Kidney epithelial cell (primary cell): ENCODE results near the gene DOCK4. TPM values are rescaled to one million over a fixed set of nuclear protein-coding genes. Genes with fewer than 3 reads are reported as not detected.

Experiments
- DNase-seq: peaks from one replicate; pipeline ENCODE4 v3.0.0-alpha.2; 2010; ENCODE audit warnings: low read depth
- H3K27me3 ChIP-seq: 2 replicates; pipeline ENCODE4 v1.6.0; 2011; ENCODE audit warnings: low read length; ENCODE audit not compliant: control insufficient read depth, insufficient read depth
- H3K36me3 ChIP-seq: 2 replicates; pipeline ENCODE4 v1.5.1; 2011; ENCODE audit warnings: low read length; ENCODE audit not compliant: control insufficient read depth, insufficient read depth
- H3K4me3 ChIP-seq: 2 replicates; pipeline ENCODE4 v1.5.1; 2011; ENCODE audit warnings: low read depth, mild to moderate bottlenecking, control low read depth, low read length
- total RNA-seq: library from RNA; depleted of rRNA; stranded (reverse); fragments of >200 nt; gene quantifications from 2 replicates; pipeline ENCODE4 v1.2.3, GENCODE V29; 2015
- TF ChIP-seq, protein P1 (sequence below): IDR thresholded peaks from 2 replicates; pipeline ENCODE4 v1.5.1; 2011; ENCODE audit warnings: mild to moderate bottlenecking, moderate library complexity, low read length, control low read depth, inconsistent platforms; ENCODE audit not compliant: insufficient read depth, poor library complexity, severe bottlenecking

DOCK4 gene
- total RNA-seq, 1 donor from 2014 or later: 16.8 TPM

DNA sequence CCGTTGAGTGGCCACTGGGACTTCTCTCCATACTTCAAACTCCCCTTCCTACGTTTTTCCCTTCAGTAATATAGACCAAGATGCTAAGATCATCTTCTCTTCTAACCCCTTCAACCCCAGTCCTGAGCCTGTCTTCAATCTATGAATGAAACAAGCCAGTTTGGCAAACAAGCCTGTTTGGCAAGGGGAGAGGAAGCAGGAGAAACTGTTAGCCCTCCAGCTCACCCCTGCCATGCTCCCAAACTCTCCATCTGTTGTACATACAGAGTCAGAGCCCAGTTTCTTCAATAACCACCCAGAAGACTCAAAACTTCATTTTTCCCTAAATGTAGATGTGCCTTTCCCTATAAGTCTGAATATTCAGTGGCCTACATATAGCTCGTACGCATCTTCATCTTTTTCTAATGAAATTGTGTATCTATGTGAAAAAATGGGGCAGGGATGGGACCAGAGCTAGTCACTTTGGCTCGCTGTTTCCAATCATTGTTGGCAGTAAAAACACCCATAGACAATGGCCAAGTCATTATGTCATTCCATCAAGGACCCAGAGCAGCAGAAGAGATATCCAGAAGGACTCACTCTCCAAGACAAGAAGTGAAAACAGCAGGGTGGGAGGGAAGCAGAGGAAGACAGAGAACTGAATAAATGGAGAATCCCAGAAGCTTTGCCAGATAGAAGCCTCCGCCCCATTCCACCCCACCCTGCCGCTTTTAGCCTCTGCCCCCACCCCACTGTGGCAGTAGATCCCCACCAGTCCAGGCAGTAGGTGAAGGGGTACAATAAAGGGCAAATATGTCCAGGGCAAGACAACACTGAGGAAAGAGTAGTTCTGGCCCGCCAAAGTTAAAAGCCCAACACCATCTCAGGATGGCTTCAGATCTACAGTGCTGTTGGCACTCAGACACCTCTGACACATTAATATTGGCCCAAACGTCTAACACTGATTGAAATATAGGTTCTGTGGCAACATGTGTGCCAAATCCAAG, 87.3 kb downstream of the DOCK4 start:
- no peaks in the 10 kb centered on the region for H3K27me3 ChIP-seq
- no peak overlapping the region for H3K4me3 ChIP-seq
- H3K36me3 ChIP-seq: no peaks in the 10 kb centered on the region
- TF ChIP-seq, protein P1, sequence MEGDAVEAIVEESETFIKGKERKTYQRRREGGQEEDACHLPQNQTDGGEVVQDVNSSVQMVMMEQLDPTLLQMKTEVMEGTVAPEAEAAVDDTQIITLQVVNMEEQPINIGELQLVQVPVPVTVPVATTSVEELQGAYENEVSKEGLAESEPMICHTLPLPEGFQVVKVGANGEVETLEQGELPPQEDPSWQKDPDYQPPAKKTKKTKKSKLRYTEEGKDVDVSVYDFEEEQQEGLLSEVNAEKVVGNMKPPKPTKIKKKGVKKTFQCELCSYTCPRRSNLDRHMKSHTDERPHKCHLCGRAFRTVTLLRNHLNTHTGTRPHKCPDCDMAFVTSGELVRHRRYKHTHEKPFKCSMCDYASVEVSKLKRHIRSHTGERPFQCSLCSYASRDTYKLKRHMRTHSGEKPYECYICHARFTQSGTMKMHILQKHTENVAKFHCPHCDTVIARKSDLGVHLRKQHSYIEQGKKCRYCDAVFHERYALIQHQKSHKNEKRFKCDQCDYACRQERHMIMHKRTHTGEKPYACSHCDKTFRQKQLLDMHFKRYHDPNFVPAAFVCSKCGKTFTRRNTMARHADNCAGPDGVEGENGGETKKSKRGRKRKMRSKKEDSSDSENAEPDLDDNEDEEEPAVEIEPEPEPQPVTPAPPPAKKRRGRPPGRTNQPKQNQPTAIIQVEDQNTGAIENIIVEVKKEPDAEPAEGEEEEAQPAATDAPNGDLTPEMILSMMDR: no peak
- DNase-seq: no peak

DNA sequence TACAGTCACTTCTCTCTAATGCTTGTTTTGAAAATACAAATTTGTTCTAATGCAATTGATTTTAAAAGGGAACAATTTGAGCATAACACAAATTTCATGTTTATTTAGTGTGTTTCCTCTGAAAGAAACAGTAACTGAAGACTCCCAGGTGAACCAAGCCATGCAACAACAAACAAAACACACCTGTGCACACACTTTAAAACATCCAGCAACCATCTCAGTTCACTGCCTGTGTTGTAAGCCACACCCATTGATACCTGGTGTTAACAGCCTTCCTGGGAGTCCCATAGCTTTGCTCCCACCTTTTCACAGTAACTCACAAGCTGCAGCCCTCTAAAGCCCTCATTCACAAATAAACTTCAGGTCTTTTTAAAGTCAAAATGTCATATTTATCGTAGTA, 89.3 kb downstream of the DOCK4 start:
- Histone ChIP-seq H3K4me3 (no peak overlapping the region), H3K27me3 (no peaks in the 10 kb centered on the region)
- TF ChIP-seq, protein P1: no peak

DNA sequence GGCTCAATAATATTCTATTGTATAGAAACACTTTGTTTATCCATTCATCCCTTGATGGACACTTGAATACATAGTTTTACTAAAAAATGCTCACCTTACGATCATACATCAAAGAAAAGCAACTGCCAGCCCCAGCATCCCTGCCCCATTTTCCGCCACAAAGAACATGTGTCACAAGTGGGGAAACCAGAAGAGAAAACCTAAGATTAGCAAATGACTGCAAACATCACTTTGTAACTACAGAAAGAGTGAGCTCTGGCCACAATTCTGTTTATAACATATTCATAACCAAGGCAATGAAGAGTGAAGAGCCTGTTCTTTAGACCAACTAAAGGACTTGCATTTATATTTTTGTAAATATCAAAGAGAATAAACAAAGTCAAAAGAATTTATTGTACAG, 89.8 kb downstream of the DOCK4 start:
- no peak for DNase-seq
- Histone ChIP-seq H3K36me3 (no peaks in the 10 kb centered on the region), H3K27me3 (no peaks in the 10 kb centered on the region), H3K4me3 (no peak overlapping the region)
- TF ChIP-seq, protein P1: no peak

More for the DNA sequence above, 89.3 kb downstream of the DOCK4 start:
- no peaks in the 10 kb centered on the region for H3K36me3 ChIP-seq
- DNase-seq: no peak

DNA sequence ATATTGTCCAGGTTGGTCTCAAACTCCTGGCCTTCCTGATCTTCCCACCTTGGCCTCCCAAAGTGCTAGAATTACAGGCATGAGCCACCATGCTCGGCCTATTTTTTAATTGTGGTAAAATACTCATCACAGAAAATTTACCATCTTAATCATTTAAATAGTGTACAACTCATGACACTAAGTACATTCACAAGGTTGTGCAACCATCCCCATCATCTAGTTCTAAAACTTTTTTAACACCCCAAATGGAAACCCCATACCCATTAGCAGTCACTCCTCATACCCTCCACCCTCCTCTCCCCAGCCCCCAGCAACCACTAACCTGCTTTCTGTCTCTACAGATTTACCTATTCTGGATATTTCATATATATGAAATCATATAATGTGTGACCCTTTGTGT, 90.3 kb downstream of the DOCK4 start:
- Histone ChIP-seq H3K4me3 (no peak overlapping the region), H3K36me3 (no peaks in the 10 kb centered on the region), H3K27me3 (no peaks in the 10 kb centered on the region)
- TF ChIP-seq, protein P1: no peak
- DNase-seq: no peak

DNA sequence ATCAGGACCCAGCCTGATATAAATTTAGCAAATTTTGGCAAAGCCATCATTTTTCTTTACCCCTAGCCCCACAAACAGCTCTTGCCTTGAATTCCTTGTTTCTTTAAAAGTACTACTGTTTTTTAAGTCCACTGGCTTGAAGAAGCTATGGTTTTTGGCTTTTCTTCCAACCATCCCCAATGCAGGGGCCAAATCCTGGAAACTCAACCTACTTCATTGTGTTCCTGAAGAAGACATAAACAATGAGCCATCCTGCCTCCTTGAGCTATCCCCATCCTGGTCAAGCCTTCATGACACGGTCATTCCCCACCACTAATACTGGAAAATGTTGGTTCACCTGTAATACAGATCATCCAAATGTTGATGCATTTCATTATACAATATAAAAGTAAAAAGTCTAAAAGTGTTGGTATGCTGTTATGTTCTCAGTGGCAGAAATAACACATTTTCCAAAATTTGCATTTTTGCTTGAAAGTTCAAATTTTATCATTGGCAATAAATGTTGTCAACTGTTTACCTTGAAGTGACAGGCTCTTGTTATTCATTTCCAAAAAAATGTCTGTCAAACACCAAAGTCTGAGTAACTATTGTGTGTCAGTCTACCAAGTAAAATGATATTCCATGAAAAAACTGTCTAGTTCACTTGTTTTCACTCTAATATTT, 92.2 kb downstream of the DOCK4 start:
- no peak overlapping the region for H3K4me3 ChIP-seq
- no peak for DNase-seq
- TF ChIP-seq, protein P1: no peak
- H3K27me3 ChIP-seq: no peaks in the 10 kb centered on the region
- H3K36me3 ChIP-seq: no peaks in the 10 kb centered on the region
